Keratinocyte (primary cell): ENCODE results near the gene DAB1. TPM values are rescaled to one million over a fixed set of nuclear protein-coding genes. Genes with fewer than 3 reads are reported as not detected.

Source experiments
- DNase-seq: peaks from one replicate; pipeline ENCODE4 v3.0.0-alpha.2; 2011; ENCODE audit warnings: low read depth, missing footprints, low spot score
- FAIRE-seq: peaks from 2 replicates; lab custom pipeline; 2011; peaks lifted over from hg19 to GRCh38; lab: Jason Lieb, UNC
- H2AFZ ChIP-seq: 2 replicates; pipeline ENCODE4 v1.6.0; 2012; ENCODE audit warnings: low read length, control low read depth, inconsistent platforms; ENCODE audit not compliant: control insufficient read depth
- H3K27ac ChIP-seq: 2 replicates; pipeline ENCODE4 v1.5.1; 2011; ENCODE audit warnings: low read length; ENCODE audit not compliant: control insufficient read depth, insufficient read depth
- H3K27me3 ChIP-seq: 3 replicates; pipeline ENCODE4 v1.6.0; 2011; ENCODE audit warnings: low read length; ENCODE audit not compliant: control insufficient read depth, insufficient read depth; ENCODE audit errors: extremely low read depth
- H3K36me3 ChIP-seq, 2 experiments: 2 replicates in 1 of 2; 3 replicates in 1 of 2; pipeline ENCODE4 v1.5.1; 2011; ENCODE audit warnings: low read length in 2 of 2, mild to moderate bottlenecking in 1 of 2; ENCODE audit not compliant: control insufficient read depth in 2 of 2, insufficient read depth in 2 of 2; ENCODE audit errors: extremely low read depth in 1 of 2
- H3K4me1 ChIP-seq: 3 replicates; pipeline ENCODE4 v1.5.1; 2011; ENCODE audit warnings: low read length; ENCODE audit not compliant: control insufficient read depth, insufficient read depth; ENCODE audit errors: extremely low read depth
- H3K4me2 ChIP-seq: 3 replicates; pipeline ENCODE4 v1.6.0; 2011; ENCODE audit warnings: low read depth, low read length; ENCODE audit not compliant: control insufficient read depth, insufficient read depth; ENCODE audit errors: extremely low read depth
- H3K4me3 ChIP-seq, 3 experiments: fragments of 200-600 bp in 1 of 3; sonication (generic) in 1 of 3; 2 replicates in 2 of 3; 3 replicates in 1 of 3; pipeline ENCODE4 v1.5.1; 2011 to 2016; ENCODE audit warnings: low read length in 3 of 3, mild to moderate bottlenecking in 3 of 3, control low read depth in 2 of 3, inconsistent platforms in 1 of 3, low read depth in 1 of 3, mixed read lengths in 1 of 3, mixed run types in 1 of 3, moderate library complexity in 1 of 3; ENCODE audit not compliant: control insufficient read depth in 2 of 3, insufficient read depth in 2 of 3; ENCODE audit errors: extremely low read depth in 1 of 3
- H3K79me2 ChIP-seq: 2 replicates; pipeline ENCODE4 v1.6.0; 2012; ENCODE audit warnings: low read length; ENCODE audit not compliant: control insufficient read depth, insufficient read depth
- H3K9ac ChIP-seq: 3 replicates; pipeline ENCODE4 v1.6.0; 2011; ENCODE audit warnings: low read length; ENCODE audit not compliant: control insufficient read depth, insufficient read depth; ENCODE audit errors: extremely low read depth
- H3K9me1 ChIP-seq: 3 replicates; pipeline ENCODE4 v1.6.0; 2011; ENCODE audit warnings: low read length; ENCODE audit not compliant: control insufficient read depth, insufficient read depth; ENCODE audit errors: extremely low read depth
- H3K9me3 ChIP-seq: 2 replicates; pipeline ENCODE4 v1.5.1; 2012; ENCODE audit warnings: low read depth, low read length; ENCODE audit not compliant: control insufficient read depth
- H4K20me1 ChIP-seq: 3 replicates; pipeline ENCODE4 v1.6.0; 2011; ENCODE audit warnings: low read length; ENCODE audit not compliant: control insufficient read depth, insufficient read depth; ENCODE audit errors: extremely low read depth
- EZH2 ChIP-seq: IDR thresholded peaks from one replicate; pipeline ENCODE4 v1.6.1; 2012; ENCODE audit warnings: inconsistent platforms, mild to moderate bottlenecking, low read length, moderate library complexity
- dilution Hi-C: fragments of 300-500 bp; cut with MboI; formaldehyde crosslinking; loops from one replicate; pipeline ENCODE4 v1.7.0; 2020; ENCODE audit warnings: low sequenced_read_pairs; ENCODE audit not compliant: extremely low pct_ligation_motif_present
- polyA plus RNA-seq, 5 experiments: library from polyadenylated mRNA; depleted of rRNA in 3 of 5; stranded (reverse) in 3 of 5; stranded (forward) in 1 of 5; unstranded in 1 of 5; fragments of >200 nt; gene quantifications; 1 replicate in 1 of 5; 2 replicates in 3 of 5; 3 replicates in 1 of 5; pipeline versions ENCODE4 v1.2.1 to v1.2.3, GENCODE V29; 2011 to 2012; ENCODE audit warnings: missing spikeins in 2 of 5, low read depth in 1 of 5, low replicate concordance in 1 of 5
- TF ChIP-seq, protein P1 (sequence below), 3 experiments: IDR thresholded peaks in 1 of 3; conservative IDR thresholded peaks in 1 of 3; optimal IDR thresholded peaks in 1 of 3; 2 replicates in 2 of 3; 3 replicates in 1 of 3; pipeline versions ENCODE3 to v1.5.1; 2011; ENCODE audit warnings: low read length in 3 of 3, mild to moderate bottlenecking in 3 of 3, moderate library complexity in 2 of 3, control low read depth in 1 of 3, inconsistent platforms in 1 of 3; ENCODE audit not compliant: insufficient read depth in 2 of 3; ENCODE audit errors: extremely low read depth in 1 of 3

DAB1 gene
- polyA plus RNA-seq, 1 donor (not counting 4 experiments of a cell fraction or from before 2014, with no cell fraction given) = 0.01 TPM

DNA sequence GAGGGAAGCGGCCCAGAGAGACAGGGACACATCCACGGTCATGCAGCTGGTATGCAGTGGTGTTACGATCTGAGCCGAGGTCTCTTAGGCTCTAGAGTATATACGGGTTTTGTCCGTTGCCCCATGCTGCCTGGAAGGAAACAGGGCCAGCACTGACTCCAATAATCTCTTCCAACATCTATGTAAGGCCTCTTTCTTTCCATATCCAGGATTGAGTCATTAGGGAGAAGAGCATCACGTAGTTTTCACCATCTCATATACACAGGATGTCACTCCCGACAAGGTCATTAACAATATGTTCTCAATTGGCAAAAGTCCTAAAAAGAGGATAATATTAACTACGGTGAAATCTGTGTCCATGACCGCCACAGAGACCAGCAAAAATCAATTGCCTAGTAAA is 462.4 kb downstream of the DAB1 start:
- Histone ChIP-seq H3K9me3 (no peaks in the 10 kb centered on the region), H3K4me3 (no peak overlapping the region), H3K9me1 (no peaks in the 10 kb centered on the region), H3K79me2 (no peaks in the 10 kb centered on the region), H3K9ac (no peak overlapping the region), H2AFZ (no peak overlapping the region), H3K4me2 (no peak overlapping the region), H3K36me3 (no peaks in the 10 kb centered on the region), H3K27ac (no peak overlapping the region), H3K4me1 (no peaks in the 10 kb centered on the region), H3K27me3 (no peaks in the 10 kb centered on the region), H4K20me1 (no peaks in the 10 kb centered on the region)
- DNase-seq = no peak
- dilution Hi-C loops = no loop called here
- TF ChIP-seq, protein P1, sequence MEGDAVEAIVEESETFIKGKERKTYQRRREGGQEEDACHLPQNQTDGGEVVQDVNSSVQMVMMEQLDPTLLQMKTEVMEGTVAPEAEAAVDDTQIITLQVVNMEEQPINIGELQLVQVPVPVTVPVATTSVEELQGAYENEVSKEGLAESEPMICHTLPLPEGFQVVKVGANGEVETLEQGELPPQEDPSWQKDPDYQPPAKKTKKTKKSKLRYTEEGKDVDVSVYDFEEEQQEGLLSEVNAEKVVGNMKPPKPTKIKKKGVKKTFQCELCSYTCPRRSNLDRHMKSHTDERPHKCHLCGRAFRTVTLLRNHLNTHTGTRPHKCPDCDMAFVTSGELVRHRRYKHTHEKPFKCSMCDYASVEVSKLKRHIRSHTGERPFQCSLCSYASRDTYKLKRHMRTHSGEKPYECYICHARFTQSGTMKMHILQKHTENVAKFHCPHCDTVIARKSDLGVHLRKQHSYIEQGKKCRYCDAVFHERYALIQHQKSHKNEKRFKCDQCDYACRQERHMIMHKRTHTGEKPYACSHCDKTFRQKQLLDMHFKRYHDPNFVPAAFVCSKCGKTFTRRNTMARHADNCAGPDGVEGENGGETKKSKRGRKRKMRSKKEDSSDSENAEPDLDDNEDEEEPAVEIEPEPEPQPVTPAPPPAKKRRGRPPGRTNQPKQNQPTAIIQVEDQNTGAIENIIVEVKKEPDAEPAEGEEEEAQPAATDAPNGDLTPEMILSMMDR (optimal IDR thresholded peaks at IDR 0.05 in 1 of 3, IDR thresholded peaks at IDR 0.05 in 1 of 3, conservative IDR thresholded peaks at IDR 0.05 in 1 of 3; ENCODE audit: extremely low read depth in 1 of 3, insufficient read depth in 2 of 3, low read length in 3 of 3) = no peak
- TF ChIP-seq EZH2 = no peak
- FAIRE-seq = no peak

DNA sequence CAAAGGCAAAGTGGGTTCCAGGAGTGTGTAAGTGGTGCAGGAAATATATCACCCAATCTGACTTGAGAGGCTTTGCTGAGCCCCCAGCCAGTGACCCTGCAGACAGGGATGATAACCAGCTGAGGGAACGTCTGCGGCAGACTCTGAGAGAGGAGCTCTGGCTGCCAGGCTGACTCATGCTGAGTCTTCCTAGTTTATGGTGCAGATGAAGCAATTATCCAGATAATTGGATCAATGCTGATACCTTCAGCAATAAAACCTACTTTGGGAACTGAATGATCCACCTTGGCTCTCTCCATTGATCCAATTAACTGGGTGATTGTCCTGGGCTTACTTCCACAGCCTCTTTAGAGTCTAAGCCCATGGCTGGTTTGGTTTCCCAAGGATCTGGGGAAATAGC is 465.3 kb downstream of the DAB1 start:
- H2AFZ ChIP-seq = no peak overlapping the region
- no peaks in the 10 kb centered on the region for H3K9me3 ChIP-seq
- no peak for TF ChIP-seq EZH2
- TF ChIP-seq, protein P1 (optimal IDR thresholded peaks at IDR 0.05 in 1 of 3, IDR thresholded peaks at IDR 0.05 in 1 of 3, conservative IDR thresholded peaks at IDR 0.05 in 1 of 3; ENCODE audit: extremely low read depth in 1 of 3, insufficient read depth in 2 of 3, low read length in 3 of 3) = no peak
- no peak overlapping the region for H3K27ac ChIP-seq
- no peak overlapping the region for H3K9ac ChIP-seq
- no peak overlapping the region for H3K4me2 ChIP-seq
- no peaks in the 10 kb centered on the region for H3K36me3 ChIP-seq
- H3K9me1 ChIP-seq = no peaks in the 10 kb centered on the region
- DNase-seq (no peak), FAIRE-seq (peak; percentile 56)
- dilution Hi-C loops = no loop called here
- H3K27me3 ChIP-seq = no peaks in the 10 kb centered on the region
- no peaks in the 10 kb centered on the region for H3K79me2 ChIP-seq
- H3K4me1 ChIP-seq = no peaks in the 10 kb centered on the region
- H4K20me1 ChIP-seq = no peaks in the 10 kb centered on the region
- H3K4me3 ChIP-seq = no peak overlapping the region
